Measurements from ENCODE around the gene HAPLN2. TPM values are rescaled to one million over a fixed set of nuclear protein-coding genes. Genes with fewer than 3 reads are reported as not detected.

The HAPLN2 gene
- total RNA-seq, 2 donors from 2014 or later = 1.2 TPM; not detected in 1

GRCh38 chr1:156646738-156647211, 27.6 kb downstream of the HAPLN2 start:
- Histone ChIP-seq H3K9me3 (no peaks in the 10 kb centered on the region), H3K27ac (no peak overlapping the region), H3K4me3 (no peak overlapping the region), H3K4me1 (ENCODE audit: control insufficient read depth in 1 of 2, low read depth in 2 of 2) (peaks cover 4 to 6% of the 10 kb centered on the region in 2 donors), H3K36me3 (no peaks in the 10 kb centered on the region), H3K27me3 (replicated peaks; ENCODE audit: insufficient read depth) (no peaks in the 10 kb centered on the region)
- ATAC-seq (ENCODE audit: insufficient number of reproducible peaks, low FRiP score, low read depth) = no peak
- no peak for TF ChIP-seq CTCF (IDR thresholded peaks at IDR 0.05)
- no peak for DNase-seq (ENCODE audit: low spot score)

DNA sequence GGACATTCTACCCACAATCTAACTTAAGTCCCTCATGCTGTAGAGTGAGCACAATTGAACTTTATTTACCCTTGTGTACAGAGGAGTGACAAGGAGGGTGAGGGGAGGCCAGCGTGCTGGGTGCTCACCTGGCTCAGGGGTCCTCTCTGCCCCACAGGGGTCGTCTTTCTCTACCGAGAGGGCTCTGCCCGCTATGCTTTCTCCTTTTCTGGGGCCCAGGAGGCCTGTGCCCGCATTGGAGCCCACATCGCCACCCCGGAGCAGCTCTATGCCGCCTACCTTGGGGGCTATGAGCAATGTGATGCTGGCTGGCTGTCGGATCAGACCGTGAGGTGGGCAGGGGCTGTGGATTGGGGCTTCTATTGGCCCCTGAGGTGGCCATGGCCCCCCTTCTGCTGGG, 28.1 kb downstream of the HAPLN2 start:
- H3K36me3 ChIP-seq = no peaks in the 10 kb centered on the region

GRCh38 chr1:156648496-156648895, 29.3 kb downstream of the HAPLN2 start:
- TF ChIP-seq CTCF (IDR thresholded peaks at IDR 0.05) = no peak
- Histone ChIP-seq H3K27ac (no peak overlapping the region), H3K36me3 (no peaks in the 10 kb centered on the region), H3K4me3 (no peak overlapping the region), H3K27me3 (replicated peaks; ENCODE audit: insufficient read depth) (no peaks in the 10 kb centered on the region), H3K4me1 (ENCODE audit: control insufficient read depth in 1 of 2, low read depth in 2 of 2) (no peaks in the 10 kb centered on the region), H3K9me3 (no peaks in the 10 kb centered on the region)
- no peak for DNase-seq (ENCODE audit: low spot score)
- no peak for ATAC-seq (ENCODE audit: insufficient number of reproducible peaks, low FRiP score, low read depth)

More for the DNA sequence above, 28.1 kb downstream of the HAPLN2 start:
- no peaks in the 10 kb centered on the region for H3K27me3 ChIP-seq (replicated peaks; ENCODE audit: insufficient read depth)
- DNase-seq (ENCODE audit: low spot score) (no peak), ATAC-seq (ENCODE audit: insufficient number of reproducible peaks, low FRiP score, low read depth) (no peak)
- H3K4me1 ChIP-seq (ENCODE audit: control insufficient read depth in 1 of 2, low read depth in 2 of 2) = peaks cover 0 to 1% of the 10 kb centered on the region in 2 donors
- H3K9me3 ChIP-seq = no peaks in the 10 kb centered on the region
- no peak overlapping the region for H3K4me3 ChIP-seq
- no peak for TF ChIP-seq CTCF (IDR thresholded peaks at IDR 0.05)
- H3K27ac ChIP-seq = no peak overlapping the region

GRCh38 chr1:156648951-156649350, 29.7 kb downstream of the HAPLN2 start:
- no peaks in the 10 kb centered on the region for H3K9me3 ChIP-seq
- no peak overlapping the region for H3K4me3 ChIP-seq
- ATAC-seq (ENCODE audit: insufficient number of reproducible peaks, low FRiP score, low read depth) (no peak), DNase-seq (ENCODE audit: low spot score) (no peak)
- no peak for TF ChIP-seq CTCF (IDR thresholded peaks at IDR 0.05)
- no peaks in the 10 kb centered on the region for H3K36me3 ChIP-seq
- no peaks in the 10 kb centered on the region for H3K4me1 ChIP-seq (ENCODE audit: control insufficient read depth in 1 of 2, low read depth in 2 of 2)
- H3K27ac ChIP-seq = no peak overlapping the region
- no peaks in the 10 kb centered on the region for H3K27me3 ChIP-seq (replicated peaks; ENCODE audit: insufficient read depth)

DNA sequence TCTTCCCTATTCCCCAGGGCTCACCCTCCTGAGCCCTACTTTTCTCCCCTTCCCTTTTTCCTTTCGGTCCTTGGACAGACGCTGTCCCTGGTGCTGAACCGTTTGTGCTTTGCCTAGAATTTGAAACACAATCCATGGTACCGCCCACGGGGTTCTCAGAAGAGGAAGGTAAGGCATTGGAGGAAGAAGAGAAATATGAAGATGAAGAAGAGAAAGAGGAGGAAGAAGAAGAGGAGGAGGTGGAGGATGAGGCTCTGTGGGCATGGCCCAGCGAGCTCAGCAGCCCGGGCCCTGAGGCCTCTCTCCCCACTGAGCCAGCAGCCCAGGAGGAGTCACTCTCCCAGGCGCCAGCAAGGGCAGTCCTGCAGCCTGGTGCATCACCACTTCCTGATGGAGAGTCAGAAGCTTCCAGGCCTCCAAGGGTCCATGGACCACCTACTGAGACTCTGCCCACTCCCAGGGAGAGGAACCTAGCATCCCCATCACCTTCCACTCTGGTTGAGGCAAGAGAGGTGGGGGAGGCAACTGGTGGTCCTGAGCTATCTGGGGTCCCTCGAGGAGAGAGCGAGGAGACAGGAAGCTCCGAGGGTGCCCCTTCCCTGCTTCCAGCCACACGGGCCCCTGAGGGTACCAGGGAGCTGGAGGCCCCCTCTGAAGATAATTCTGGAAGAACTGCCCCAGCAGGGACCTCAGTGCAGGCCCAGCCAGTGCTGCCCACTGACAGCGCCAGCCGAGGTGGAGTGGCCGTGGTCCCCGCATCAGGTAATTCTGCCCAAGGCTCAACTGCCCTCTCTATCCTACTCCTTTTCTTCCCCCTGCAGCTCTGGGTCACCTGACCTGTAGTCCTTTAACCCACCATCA, 33.1 kb downstream of the HAPLN2 start:
- Histone ChIP-seq H3K36me3 (no peaks in the 10 kb centered on the region), H3K4me3 (no peak overlapping the region), H3K27ac (no peak overlapping the region), H3K9me3 (no peaks in the 10 kb centered on the region), H3K27me3 (replicated peaks; ENCODE audit: insufficient read depth) (no peaks in the 10 kb centered on the region), H3K4me1 (ENCODE audit: control insufficient read depth in 1 of 2, low read depth in 2 of 2) (peaks cover 3 to 12% of the 10 kb centered on the region in 2 donors)
- DNase-seq (ENCODE audit: low spot score) = no peak
- ATAC-seq (ENCODE audit: insufficient number of reproducible peaks, low FRiP score, low read depth) = no peak
- no peak for TF ChIP-seq CTCF (IDR thresholded peaks at IDR 0.05)

All from thoracic aorta (tissue), 2 donors.